ENCODE measurements around the gene POU2AF1. TPM values are rescaled to one million over a fixed set of nuclear protein-coding genes. Genes with fewer than 3 reads are reported as not detected.

POU2AF1 gene
- total and polyA plus RNA-seq, 2 of the 13 experiments (the other 11 are each of a cell fraction or from before 2014, with no cell fraction given), result 1.9 to 3.6 TPM

DNA sequence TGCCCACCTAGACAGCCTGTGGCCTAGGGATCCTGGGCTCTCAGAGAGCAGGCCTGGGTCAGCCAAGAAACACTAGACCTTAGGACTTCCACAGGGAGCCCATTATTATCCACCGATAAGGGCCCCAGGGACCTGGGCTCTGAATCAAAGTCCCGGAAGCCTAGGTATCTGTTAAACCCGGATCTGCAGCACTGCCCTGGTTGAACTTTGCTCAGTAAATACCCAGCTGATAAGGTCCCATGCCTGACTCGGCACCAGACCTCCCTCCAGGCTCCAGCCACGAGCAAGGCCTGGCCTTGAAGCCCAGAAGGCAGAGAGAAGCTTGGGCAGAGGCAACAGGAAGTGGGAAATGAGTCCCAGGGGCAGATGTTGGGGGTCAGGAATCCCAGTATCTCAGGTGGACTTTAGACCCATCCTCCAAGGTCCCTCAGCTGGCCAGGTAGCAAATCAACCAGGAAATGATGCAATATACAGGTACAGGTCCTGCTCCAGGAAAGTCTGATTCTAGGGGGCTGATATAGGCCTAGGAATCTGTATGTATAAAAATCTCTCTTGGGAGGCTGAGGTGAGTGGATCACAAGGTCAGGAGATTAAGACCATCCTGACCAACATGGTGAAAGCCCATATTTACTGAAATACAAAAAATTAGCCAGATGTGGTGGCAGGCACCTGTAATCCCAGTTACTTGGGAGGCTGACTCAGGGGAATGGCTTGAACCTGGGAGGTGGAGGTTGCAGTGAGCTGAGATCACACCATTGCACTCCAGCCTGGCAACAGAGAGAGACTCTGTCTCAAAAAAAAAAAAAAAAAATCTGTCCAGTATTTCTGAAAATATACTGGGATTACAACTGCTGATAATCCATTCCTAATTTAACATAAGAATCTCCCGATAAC, 18.7 kb downstream of the POU2AF1 start (continued):
- TF ChIP-seq DR1 (CRISPR knock-in tag; IDR thresholded peaks at IDR 0.05) (peak; percentile 59; the same call in 1 of the 2 replicates), ZNF577 (CRISPR knock-in tag; IDR thresholded peaks at IDR 0.05; ENCODE audit: borderline replicate concordance, low read depth) (no peak), ASH2L (IDR thresholded peaks at IDR 0.05; ENCODE audit: insufficient read length, low read depth, low read length) (peak; percentile 90), ZIK1 (CRISPR knock-in tag; IDR thresholded peaks at IDR 0.05; ENCODE audit: borderline replicate concordance, low read depth) (peak; percentile 84; the same call in 1 of the 2 replicates), ARHGAP35 (CRISPR knock-in tag; IDR thresholded peaks at IDR 0.05; ENCODE audit: borderline replicate concordance) (no peak), ZMAT3 (CRISPR knock-in tag; conservative IDR thresholded peaks at IDR 0.05) (peak; percentile 89), HOXA3 (CRISPR knock-in tag; IDR thresholded peaks at IDR 0.05) (peak; percentile 93), PHF5A (CRISPR knock-in tag; IDR thresholded peaks at IDR 0.05; ENCODE audit: low read depth, unreplicated experiment) (peak; percentile 89), RARG (CRISPR knock-in tag; IDR thresholded peaks at IDR 0.05; ENCODE audit: low read depth) (0 out of 2 replicates have a peak, but pooled peaks have one; percentile 30), AKAP8 (CRISPR knock-in tag; IDR thresholded peaks at IDR 0.05) (peak; percentile 92)
- TF ChIP-seq, protein P1, sequence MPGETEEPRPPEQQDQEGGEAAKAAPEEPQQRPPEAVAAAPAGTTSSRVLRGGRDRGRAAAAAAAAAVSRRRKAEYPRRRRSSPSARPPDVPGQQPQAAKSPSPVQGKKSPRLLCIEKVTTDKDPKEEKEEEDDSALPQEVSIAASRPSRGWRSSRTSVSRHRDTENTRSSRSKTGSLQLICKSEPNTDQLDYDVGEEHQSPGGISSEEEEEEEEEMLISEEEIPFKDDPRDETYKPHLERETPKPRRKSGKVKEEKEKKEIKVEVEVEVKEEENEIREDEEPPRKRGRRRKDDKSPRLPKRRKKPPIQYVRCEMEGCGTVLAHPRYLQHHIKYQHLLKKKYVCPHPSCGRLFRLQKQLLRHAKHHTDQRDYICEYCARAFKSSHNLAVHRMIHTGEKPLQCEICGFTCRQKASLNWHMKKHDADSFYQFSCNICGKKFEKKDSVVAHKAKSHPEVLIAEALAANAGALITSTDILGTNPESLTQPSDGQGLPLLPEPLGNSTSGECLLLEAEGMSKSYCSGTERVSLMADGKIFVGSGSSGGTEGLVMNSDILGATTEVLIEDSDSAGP (CRISPR knock-in tag; IDR thresholded peaks at IDR 0.05; ENCODE audit: borderline replicate concordance), result peak; percentile 94
- TF ChIP-seq, protein P2, sequence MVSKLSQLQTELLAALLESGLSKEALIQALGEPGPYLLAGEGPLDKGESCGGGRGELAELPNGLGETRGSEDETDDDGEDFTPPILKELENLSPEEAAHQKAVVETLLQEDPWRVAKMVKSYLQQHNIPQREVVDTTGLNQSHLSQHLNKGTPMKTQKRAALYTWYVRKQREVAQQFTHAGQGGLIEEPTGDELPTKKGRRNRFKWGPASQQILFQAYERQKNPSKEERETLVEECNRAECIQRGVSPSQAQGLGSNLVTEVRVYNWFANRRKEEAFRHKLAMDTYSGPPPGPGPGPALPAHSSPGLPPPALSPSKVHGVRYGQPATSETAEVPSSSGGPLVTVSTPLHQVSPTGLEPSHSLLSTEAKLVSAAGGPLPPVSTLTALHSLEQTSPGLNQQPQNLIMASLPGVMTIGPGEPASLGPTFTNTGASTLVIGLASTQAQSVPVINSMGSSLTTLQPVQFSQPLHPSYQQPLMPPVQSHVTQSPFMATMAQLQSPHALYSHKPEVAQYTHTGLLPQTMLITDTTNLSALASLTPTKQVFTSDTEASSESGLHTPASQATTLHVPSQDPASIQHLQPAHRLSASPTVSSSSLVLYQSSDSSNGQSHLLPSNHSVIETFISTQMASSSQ (IDR thresholded peaks at IDR 0.05; ENCODE audit: low read depth), result peak; percentile 93
- TF ChIP-seq, protein P2 (CRISPR knock-in tag; IDR thresholded peaks at IDR 0.05; ENCODE audit: borderline replicate concordance), result peak; percentile 98
- TF ChIP-seq, protein P3, sequence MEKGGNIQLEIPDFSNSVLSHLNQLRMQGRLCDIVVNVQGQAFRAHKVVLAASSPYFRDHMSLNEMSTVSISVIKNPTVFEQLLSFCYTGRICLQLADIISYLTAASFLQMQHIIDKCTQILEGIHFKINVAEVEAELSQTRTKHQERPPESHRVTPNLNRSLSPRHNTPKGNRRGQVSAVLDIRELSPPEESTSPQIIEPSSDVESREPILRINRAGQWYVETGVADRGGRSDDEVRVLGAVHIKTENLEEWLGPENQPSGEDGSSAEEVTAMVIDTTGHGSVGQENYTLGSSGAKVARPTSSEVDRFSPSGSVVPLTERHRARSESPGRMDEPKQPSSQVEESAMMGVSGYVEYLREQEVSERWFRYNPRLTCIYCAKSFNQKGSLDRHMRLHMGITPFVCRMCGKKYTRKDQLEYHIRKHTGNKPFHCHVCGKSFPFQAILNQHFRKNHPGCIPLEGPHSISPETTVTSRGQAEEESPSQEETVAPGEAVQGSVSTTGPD (CRISPR knock-in tag; IDR thresholded peaks at IDR 0.05), result no peak
- TF ChIP-seq, protein P4, sequence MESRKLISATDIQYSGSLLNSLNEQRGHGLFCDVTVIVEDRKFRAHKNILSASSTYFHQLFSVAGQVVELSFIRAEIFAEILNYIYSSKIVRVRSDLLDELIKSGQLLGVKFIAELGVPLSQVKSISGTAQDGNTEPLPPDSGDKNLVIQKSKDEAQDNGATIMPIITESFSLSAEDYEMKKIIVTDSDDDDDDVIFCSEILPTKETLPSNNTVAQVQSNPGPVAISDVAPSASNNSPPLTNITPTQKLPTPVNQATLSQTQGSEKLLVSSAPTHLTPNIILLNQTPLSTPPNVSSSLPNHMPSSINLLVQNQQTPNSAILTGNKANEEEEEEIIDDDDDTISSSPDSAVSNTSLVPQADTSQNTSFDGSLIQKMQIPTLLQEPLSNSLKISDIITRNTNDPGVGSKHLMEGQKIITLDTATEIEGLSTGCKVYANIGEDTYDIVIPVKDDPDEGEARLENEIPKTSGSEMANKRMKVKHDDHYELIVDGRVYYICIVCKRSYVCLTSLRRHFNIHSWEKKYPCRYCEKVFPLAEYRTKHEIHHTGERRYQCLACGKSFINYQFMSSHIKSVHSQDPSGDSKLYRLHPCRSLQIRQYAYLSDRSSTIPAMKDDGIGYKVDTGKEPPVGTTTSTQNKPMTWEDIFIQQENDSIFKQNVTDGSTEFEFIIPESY (CRISPR knock-in tag; IDR thresholded peaks at IDR 0.05), result peak; percentile 72
